Measurements from ENCODE around the gene LCN15.
"Not testable (repeated sequence)": the region's sequence is repeated elsewhere in the genome, so short reads cannot be mapped to it uniquely, and the experiment has no call there.

The LCN15 gene

GRCh38 chr9:136794281-136794999, 30.1 kb upstream of the LCN15 start:
- no peak for DNase-seq (ENCODE audit: low read depth)

- no peak for DNase-seq (ENCODE audit: low read depth)
Observed at GRCh38 chr9:136793086-136793946, 29.0 kb upstream of the LCN15 start.

- DNase-seq (ENCODE audit: low read depth) = no peak
Observed at GRCh38 chr9:136792321-136793085, 28.2 kb upstream of the LCN15 start.

DNA sequence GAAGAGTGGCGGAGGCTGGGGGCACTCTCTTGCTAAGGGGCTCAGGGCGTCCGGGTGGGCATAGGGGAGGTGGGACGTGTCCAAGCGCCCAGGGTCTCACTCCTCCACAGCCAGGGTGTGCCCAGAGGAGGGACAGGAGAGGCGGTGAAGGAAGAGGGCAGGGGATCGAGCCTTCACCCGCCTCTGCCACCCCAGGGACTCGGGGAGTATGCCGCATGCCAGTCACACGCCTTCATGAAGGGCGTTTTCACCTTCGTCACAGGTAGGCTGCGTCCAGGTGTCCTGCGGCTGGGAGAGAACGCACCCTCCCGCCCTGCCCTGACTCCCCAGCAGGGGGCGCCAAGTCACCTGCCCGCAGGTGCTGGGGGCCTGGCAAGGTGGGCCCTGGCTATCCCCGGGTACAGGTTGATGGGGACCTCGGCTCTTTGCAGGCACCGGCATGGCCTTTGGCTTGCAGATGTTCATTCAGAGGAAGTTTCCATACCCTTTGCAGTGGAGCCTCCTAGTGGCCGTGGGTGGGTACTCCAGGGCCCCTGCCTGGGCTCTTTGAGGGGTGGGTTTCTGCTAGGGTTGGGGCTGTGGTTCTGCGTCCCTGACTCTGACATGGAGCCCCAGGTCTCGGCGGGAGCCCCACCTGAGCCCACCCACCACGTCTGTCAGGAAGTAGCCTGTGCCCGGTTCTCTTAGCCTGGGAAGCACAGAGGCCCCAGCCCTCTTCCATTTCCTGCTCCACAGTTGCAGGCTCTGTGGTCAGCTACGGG, 27.4 kb upstream of the LCN15 start:
- DNase-seq (ENCODE audit: low read depth) = no peak

DNA sequence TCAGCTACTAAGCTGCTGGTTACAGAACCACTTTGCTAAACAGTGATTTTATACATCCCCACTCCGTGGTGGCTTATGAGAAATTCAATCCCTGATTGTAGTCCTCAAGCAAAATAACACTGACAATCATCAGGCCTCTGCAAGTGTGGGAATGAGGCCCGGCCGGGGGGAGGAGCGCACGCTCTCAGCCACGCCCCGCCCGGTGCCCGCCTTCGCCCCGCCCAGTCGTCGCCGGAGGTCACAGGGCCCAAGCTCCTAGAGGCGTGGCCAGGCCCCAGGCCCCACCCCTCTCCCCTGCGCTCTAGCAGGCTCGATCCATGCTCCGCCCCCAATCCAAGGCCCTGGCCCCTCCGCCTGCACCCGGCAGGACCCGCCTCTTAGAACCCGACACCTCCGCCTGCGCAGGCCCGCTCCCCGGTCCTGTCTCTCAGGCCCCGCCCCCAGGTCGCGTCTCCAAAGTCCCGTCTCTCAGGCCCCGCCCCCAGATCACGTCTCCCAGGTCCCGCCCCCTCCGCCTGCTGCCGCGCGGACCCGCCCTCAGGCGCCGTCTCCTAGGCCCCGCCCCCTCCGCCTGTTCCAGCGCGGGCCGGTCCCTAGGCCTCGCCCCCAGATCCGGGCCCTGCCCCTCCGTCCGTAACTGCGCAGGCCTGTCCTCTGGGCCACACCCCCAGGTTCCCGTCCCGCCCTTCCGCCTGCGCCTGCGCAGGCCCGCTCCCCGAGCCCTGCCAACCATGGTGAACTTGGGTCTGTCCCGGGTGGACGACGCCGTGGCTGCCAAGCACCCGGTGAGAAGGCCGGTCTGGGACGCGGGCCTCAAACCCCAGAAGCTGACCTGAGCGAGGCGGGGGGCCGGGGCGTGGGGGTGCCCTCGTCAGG, 26.6 kb upstream of the LCN15 start, which contains the start of gene TMEM141:
Gene TMEM141, plus strand, starts transcription at position 705 of the 876 bp plus-strand sequence. Its CDS starts 27 bp downstream, at position 732.
- DNase-seq (ENCODE audit: low read depth) = peak; percentile 82

DNA sequence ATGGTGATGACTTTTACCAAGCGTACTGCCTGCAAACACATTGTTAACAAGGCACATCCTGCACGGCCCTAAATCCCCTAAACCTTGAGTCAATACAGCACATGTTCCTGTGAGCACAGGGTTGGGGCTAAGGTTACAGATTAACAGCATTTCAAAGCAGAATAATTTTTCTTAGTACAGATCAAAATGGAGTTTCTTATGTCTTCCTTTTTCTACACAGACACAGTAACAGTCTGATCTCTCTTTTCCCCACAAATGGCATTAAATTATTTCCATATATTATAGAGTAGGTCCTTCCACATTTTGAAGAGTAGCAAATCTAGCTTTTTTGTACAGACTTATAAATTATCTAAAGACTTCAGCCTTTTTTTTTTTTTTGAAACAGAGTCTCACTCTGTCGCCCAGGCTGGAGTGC, 25.2 kb upstream of the LCN15 start:
- no peak for DNase-seq (ENCODE audit: low read depth)

DNA sequence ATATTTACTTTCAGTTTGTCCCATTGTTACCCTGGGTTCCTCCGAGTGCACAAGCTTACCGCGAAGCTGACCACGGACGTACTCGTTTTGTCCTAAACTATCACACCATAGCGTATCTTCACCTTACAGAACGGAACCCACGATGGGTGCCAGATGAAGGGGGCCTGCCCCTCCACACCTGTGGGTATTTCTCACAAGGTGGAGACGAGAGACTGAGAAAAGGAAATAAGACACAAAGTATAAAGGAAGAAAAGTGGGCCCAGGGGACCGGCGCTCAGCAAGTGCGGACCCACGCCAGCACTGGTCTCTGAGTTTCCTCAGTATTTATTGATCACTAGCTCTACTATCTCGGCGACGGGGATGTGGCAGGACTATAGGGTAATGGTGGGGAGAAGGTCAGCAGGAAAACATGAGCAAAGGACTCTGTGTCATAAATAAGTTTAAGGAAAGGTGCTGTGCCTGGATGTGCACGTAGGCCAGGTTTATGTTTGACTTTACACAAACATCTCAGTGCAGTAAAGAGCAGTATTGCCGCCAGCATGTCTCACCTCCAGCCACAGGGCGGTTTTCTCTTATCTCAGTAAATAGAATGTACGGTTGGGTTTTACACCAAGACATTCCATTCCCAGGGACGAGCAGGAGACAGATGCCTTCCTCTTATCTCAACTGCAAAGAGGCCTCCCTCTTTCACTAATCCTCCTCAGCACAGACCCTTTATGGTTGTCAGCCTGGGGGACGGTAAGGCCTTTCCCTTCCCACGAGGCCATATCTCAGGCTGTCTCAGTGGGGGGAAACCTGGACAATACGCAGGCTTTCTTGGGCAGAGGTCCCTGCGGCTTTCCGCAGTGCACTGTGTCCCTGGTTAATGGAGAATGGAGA, 24.6 kb upstream of the LCN15 start:
- DNase-seq (ENCODE audit: low read depth) = not testable (repeated sequence)

DNA sequence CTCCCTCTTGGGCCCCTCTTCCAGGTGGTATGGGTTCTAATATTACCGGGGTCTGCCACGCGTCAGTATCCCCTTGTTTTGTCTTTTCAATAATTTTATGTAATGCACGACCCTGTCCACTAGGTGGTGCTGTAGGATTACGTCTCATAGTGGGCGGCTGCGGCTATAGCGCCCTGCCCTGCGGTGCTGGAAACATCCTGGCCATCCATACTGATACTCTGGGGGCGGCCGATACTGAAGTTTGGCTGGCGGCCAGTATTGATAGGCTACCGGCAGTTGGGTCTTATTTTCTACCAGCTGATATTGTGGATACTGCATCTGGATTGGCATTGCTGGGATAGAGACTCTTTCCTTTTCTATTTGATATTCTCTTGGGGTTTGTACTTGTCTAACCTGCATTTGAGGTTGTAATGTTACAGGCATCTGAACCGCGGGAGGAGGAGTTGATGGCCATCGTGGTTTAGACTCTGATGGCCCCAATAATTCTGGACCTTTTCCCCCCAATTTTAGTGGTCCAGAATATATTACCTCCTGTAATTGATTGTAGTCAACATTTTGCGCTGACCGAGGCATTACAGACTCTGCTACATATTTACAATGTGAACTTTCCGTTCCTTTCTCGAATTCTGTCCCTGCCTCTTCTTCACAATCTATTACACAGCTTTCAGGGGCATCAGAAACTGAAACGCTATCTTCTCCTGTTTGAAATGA, 23.5 kb upstream of the LCN15 start:
- no peak for DNase-seq (ENCODE audit: low read depth)

DNA sequence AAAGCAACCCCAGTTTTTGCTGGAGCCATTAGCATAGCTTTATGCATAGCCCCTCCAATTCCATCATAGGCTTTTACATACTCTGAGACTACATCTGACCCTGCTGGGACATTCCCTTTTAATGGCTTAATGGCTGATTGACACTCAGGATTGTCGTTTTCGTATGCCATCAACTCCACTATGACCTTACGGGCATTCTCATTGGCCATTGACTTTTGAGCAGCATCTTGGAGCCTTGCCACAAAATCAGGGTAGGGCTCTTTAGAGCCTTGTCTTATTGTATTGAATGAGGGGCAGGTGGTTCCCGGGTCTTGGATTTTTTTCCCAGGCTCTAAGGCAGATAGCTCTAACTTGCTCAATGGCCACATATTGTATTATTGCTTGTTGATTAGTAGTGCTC, 22.7 kb upstream of the LCN15 start:
- not testable (repeated sequence) for DNase-seq (ENCODE audit: low read depth)

DNA sequence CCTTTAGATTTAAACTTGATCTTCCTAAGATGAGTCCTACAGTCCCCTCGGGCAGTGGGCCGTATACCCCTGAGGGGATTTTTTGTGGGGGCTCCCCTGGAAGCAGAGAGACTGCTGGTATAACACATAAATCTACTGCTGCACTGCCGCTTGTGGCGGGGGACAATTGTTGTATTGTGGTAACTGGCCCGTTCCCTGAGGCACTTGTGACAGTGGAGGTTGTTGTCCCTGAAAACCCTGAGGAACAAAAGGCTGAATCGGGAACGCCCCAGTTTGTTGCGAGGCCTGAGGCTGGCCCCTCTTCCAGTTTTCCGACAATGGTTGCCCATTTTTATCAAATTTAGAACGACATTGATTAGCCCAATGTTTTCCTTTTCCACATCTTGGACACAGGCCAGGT, 22.1 kb upstream of the LCN15 start:
- DNase-seq (ENCODE audit: low read depth) = no peak

DNA sequence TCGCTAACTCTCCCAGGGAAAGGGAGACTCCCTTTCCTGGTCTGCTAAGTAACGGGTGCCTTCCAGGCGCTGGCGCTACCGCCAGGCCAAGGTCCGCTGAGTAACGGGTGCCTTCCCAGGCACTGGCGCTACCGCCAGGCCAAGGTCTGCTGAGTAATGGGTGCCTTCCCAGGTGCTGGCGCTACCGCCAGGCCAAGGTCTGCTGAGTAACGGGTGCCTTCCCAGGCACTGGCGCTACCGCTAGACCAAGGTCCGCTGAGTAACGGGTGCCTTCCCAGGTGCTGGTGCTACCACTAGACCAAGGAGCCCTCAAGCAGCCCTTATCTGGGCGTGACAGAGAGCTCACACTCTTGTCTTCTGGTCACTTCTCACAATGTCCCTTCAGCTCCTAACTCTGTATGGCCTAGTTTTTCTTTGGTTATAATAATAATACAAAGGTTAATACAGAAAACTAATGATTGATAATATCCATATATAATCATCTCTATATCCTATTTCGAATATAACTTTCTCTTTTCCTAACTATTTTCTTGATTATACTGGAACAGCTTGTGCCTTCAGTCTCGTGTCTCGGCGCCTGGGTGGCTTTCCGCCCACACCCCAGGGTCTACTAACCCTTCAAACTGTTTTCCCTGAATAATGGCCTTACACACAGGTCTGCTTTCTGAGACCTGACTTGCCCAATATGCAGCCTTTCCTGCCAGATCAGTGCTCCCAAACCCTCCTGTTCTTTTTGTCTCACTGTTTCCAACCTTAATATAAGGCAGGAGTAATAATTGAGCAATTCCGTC, 21.4 kb upstream of the LCN15 start:
- not testable (repeated sequence) for DNase-seq (ENCODE audit: low read depth)

- no peak for DNase-seq (ENCODE audit: low read depth)
Observed at GRCh38 chr9:136784997-136785361, 20.7 kb upstream of the LCN15 start.

- DNase-seq (ENCODE audit: low read depth) = no peak
Observed at GRCh38 chr9:136784249-136784996, 20.1 kb upstream of the LCN15 start.

- no peak for DNase-seq (ENCODE audit: low read depth)
Observed at GRCh38 chr9:136782452-136782851, 18.1 kb upstream of the LCN15 start.

DNA sequence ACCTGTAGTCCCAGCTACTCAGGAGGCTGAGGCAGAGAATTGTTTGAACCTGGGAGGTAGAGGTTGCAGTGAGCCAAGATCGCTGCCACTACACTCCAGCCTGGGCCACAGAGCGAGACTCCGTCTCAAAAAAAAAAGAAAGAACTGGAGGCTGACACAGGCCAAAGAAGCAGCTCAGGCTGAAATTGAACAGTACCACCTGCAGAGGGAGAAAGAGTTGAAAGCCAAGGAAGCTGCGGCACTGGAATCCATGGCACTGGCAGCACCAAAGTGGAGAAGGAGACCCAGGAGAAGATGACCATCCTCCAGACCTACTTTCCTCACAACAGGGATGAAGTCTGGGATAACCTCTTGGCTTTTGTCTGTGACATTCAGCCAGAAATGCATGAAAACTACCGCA, 15.5 kb upstream of the LCN15 start:
- DNase-seq (ENCODE audit: low read depth) = no peak

GRCh38 chr9:136777359-136777758, 13.0 kb upstream of the LCN15 start:
- DNase-seq (ENCODE audit: low read depth) = no peak

- DNase-seq (ENCODE audit: low read depth) = no peak
Observed at GRCh38 chr9:136776947-136777346, 12.6 kb upstream of the LCN15 start.

DNA sequence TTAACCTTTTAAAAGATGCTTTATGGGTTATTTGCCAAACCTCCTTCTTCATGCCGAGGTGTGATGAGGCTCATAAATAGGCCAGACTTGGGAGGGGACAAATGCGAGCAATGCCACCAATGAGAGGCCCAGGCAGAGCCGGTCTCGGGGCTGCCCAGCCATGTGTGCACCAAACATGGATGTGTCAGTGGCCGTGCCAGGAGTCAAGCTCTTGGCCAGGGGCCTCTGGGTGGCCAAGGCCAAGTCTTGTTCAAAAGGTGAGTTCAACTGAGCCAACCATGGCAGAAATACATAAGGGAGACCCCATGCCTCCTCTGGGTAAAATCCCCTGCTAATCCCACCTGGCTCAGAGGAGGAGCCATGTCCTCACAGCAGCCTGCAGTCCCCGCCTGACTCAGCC, 10.9 kb upstream of the LCN15 start:
- no peak for DNase-seq (ENCODE audit: low read depth)
